Neuron (in vitro differentiated cells): ENCODE data around the gene RGP1.

ENCODE experiments used
- H2AFZ ChIP-seq: one replicate; pipeline ENCODE4 v1.6.1; 2013; ENCODE audit warnings: low read depth, mild to moderate bottlenecking, inconsistent platforms, low read length, moderate library complexity
- H3K27me3 ChIP-seq: one replicate; pipeline ENCODE4 v1.6.1; 2013; ENCODE audit warnings: low read length; ENCODE audit not compliant: insufficient read depth
- H3K36me3 ChIP-seq: one replicate; pipeline ENCODE4 v1.6.1; 2013; ENCODE audit warnings: low read length; ENCODE audit not compliant: insufficient read depth
- H3K4me1 ChIP-seq: one replicate; pipeline ENCODE4 v1.6.1; 2013; ENCODE audit warnings: low read length; ENCODE audit not compliant: insufficient read depth
- H3K4me3 ChIP-seq: 2 replicates; pipeline ENCODE4 v1.5.1; 2013; ENCODE audit warnings: mild to moderate bottlenecking, low read length, moderate library complexity
- H3K9me3 ChIP-seq: one replicate; pipeline ENCODE4 v1.6.1; 2013; ENCODE audit warnings: low read length

Gene RGP1

GRCh38 chr9:35728041-35728971 is 20.8 kb upstream of the RGP1 start:
- H3K4me3 ChIP-seq = peak overlapping the region; percentile 4
- no peaks in the 10 kb centered on the region for H3K27me3 ChIP-seq
- peaks cover 47% of the 10 kb centered on the region for H3K4me1 ChIP-seq

GRCh38 chr9:35729101-35729500 is 20.0 kb upstream of the RGP1 start:
- Histone ChIP-seq H3K27me3 (no peaks in the 10 kb centered on the region), H3K9me3 (no peaks in the 10 kb centered on the region), H3K4me1 (peaks cover 51% of the 10 kb centered on the region), H3K36me3 (peaks cover 19% of the 10 kb centered on the region), H3K4me3 (no peak overlapping the region), H2AFZ (no peak overlapping the region)

More at GRCh38 chr9:35728041-35728971, 20.8 kb upstream of the RGP1 start:
- Histone ChIP-seq H2AFZ (no peak overlapping the region), H3K36me3 (peaks cover 27% of the 10 kb centered on the region), H3K9me3 (no peaks in the 10 kb centered on the region)

GRCh38 chr9:35729700-35730485 is 19.2 kb upstream of the RGP1 start:
- no peak overlapping the region for H3K4me3 ChIP-seq
- H3K27me3 ChIP-seq = no peaks in the 10 kb centered on the region
- peaks cover 51% of the 10 kb centered on the region for H3K4me1 ChIP-seq
- no peaks in the 10 kb centered on the region for H3K9me3 ChIP-seq
- peaks cover 12% of the 10 kb centered on the region for H3K36me3 ChIP-seq
- H2AFZ ChIP-seq = no peak overlapping the region

GRCh38 chr9:35730486-35730854 is 18.6 kb upstream of the RGP1 start:
- Histone ChIP-seq H3K9me3 (no peaks in the 10 kb centered on the region), H3K27me3 (no peaks in the 10 kb centered on the region), H3K4me1 (peaks cover 51% of the 10 kb centered on the region), H2AFZ (no peak overlapping the region), H3K4me3 (peak overlapping the region; percentile 78), H3K36me3 (peaks cover 12% of the 10 kb centered on the region)

- peaks cover 51% of the 10 kb centered on the region for H3K4me1 ChIP-seq
- H3K36me3 ChIP-seq = peaks cover 17% of the 10 kb centered on the region
- H2AFZ ChIP-seq = peak overlapping the region; percentile 34
- H3K9me3 ChIP-seq = no peaks in the 10 kb centered on the region
- no peaks in the 10 kb centered on the region for H3K27me3 ChIP-seq
- H3K4me3 ChIP-seq = peak overlapping the region; percentile 78
These were observed 17.5 kb upstream of the RGP1 start for GRCh38 chr9:35731415-35732184.

GRCh38 chr9:35732185-35732799 is 16.8 kb upstream of the RGP1 start, which contains the start of the genes CREB3 and TLN1:
Gene CREB3 (plus strand): TSS chr9:35732666. CDS start chr9:35732773, 107 bp downstream.
Gene TLN1 (minus strand): TSS chr9:35732195. CDS start chr9:35725694, 6,501 bp downstream.
- H3K9me3 ChIP-seq = no peaks in the 10 kb centered on the region
- peaks cover 50% of the 10 kb centered on the region for H3K4me1 ChIP-seq
- H3K4me3 ChIP-seq = peak within 1 kb of the TSS; percentile 78
- no peaks in the 10 kb centered on the region for H3K27me3 ChIP-seq
- peak within 1 kb of the TSS; percentile 34 for H2AFZ ChIP-seq
- peaks cover 21% of the 10 kb centered on the region for H3K36me3 ChIP-seq

GRCh38 chr9:35732800-35733541 is 16.1 kb upstream of the RGP1 start:
- H2AFZ ChIP-seq = peak overlapping the region; percentile 34
- H3K36me3 ChIP-seq = peaks cover 27% of the 10 kb centered on the region
- H3K4me1 ChIP-seq = peaks cover 43% of the 10 kb centered on the region
- peak overlapping the region; percentile 78 for H3K4me3 ChIP-seq
- no peaks in the 10 kb centered on the region for H3K27me3 ChIP-seq
- H3K9me3 ChIP-seq = no peaks in the 10 kb centered on the region

GRCh38 chr9:35734096-35734495 is 15.0 kb upstream of the RGP1 start:
- Histone ChIP-seq H3K27me3 (no peaks in the 10 kb centered on the region), H3K4me3 (no peak overlapping the region), H3K36me3 (peaks cover 39% of the 10 kb centered on the region), H3K4me1 (peaks cover 32% of the 10 kb centered on the region), H2AFZ (no peak overlapping the region), H3K9me3 (no peaks in the 10 kb centered on the region)

- Histone ChIP-seq H3K4me3 (no peak overlapping the region), H3K27me3 (no peaks in the 10 kb centered on the region), H3K36me3 (peaks cover 59% of the 10 kb centered on the region), H3K4me1 (peaks cover 11% of the 10 kb centered on the region), H2AFZ (no peak overlapping the region), H3K9me3 (no peaks in the 10 kb centered on the region)
These were observed 12.9 kb upstream of the RGP1 start for GRCh38 chr9:35736201-35736633.

GRCh38 chr9:35737143-35737542 is 11.9 kb upstream of the RGP1 start:
- peaks cover 67% of the 10 kb centered on the region for H3K36me3 ChIP-seq
- no peaks in the 10 kb centered on the region for H3K9me3 ChIP-seq
- H3K4me1 ChIP-seq = peaks cover 9% of the 10 kb centered on the region
- H2AFZ ChIP-seq = no peak overlapping the region
- no peak overlapping the region for H3K4me3 ChIP-seq
- no peaks in the 10 kb centered on the region for H3K27me3 ChIP-seq

GRCh38 chr9:35738186-35738585 is 10.9 kb upstream of the RGP1 start:
- H3K9me3 ChIP-seq = no peaks in the 10 kb centered on the region
- H3K4me1 ChIP-seq = peaks cover 5% of the 10 kb centered on the region
- H2AFZ ChIP-seq = no peak overlapping the region
- H3K36me3 ChIP-seq = peaks cover 78% of the 10 kb centered on the region
- no peaks in the 10 kb centered on the region for H3K27me3 ChIP-seq
- no peak overlapping the region for H3K4me3 ChIP-seq

GRCh38 chr9:35738924-35739323 is 10.2 kb upstream of the RGP1 start:
- Histone ChIP-seq H2AFZ (no peak overlapping the region), H3K4me1 (no peaks in the 10 kb centered on the region), H3K27me3 (no peaks in the 10 kb centered on the region), H3K36me3 (peaks cover 85% of the 10 kb centered on the region), H3K4me3 (no peak overlapping the region), H3K9me3 (no peaks in the 10 kb centered on the region)
